ENCODE measurements around the gene MCF2L2.

GRCh38 chr3:183306798-183307671, 121.4 kb downstream of the MCF2L2 start:
- TF ChIP-seq CTCF (IDR thresholded peaks at IDR 0.05), result no peak
- no peak for TF ChIP-seq POLR2A (IDR thresholded peaks at IDR 0.05)
- peak in 3 of 4 donors; percentile 7 to 24 (median 7) for TF ChIP-seq POLR2AphosphoS5 (IDR thresholded peaks at IDR 0.05)
